GM12892 (cell line): ENCODE data around the gene WRAP53.

Experiments
- POLR2A ChIP-seq: IDR thresholded peaks from 2 replicates; pipeline ENCODE4 v1.6.1; 2011; ENCODE audit warnings: low read depth, low read length, control low read depth
- POLR2AphosphoS5 ChIP-seq: IDR thresholded peaks from 2 replicates; pipeline ENCODE4 v1.6.1; 2011; ENCODE audit warnings: low read depth, low read length, control low read depth

DNA sequence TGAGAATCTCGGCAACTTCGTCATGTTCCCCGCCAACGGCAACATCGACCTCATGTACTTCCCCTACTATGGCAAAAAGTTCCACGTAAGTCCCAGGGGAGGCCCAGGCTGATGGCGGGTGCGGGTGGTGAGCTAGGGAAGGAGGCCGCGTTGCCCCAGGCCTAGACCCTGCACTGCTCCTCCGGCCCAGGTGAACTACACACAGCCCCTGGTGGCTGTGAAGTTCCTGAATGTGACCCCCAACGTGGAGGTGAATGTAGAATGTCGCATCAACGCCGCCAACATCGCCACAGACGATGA, 32.8 kb upstream of the WRAP53 start:
- TF ChIP-seq POLR2A (no peak), POLR2AphosphoS5 (no peak)
